Panc1 (cell line): ENCODE data around the gene SGO2. TPM values are rescaled to one million over a fixed set of nuclear protein-coding genes. Genes with fewer than 3 reads are reported as not detected.

Experiments
- ATAC-seq: fragments of 200-7000 bp; cut with Tn5 transposase; 2 replicates; pipeline ENCODE4 v1.9.1; 2020; ENCODE audit warnings: mild to moderate bottlenecking, moderate library complexity
- BruUV-seq: library from RNA; stranded (reverse); fragments of 400-500 nt; replicated peaks from 2 replicates; lab custom pipeline; 2021; lab: Mats Ljungman, UMichigan
- CTCF ChIA-PET: fragments of 300-600 bp; sonication (Branson Sonifier 250); formaldehyde crosslinking; loops from one replicate; lab custom pipeline; 2022; ENCODE audit warnings: antibody characterized with exemption; lab: Charles Lee
- POLR2A ChIA-PET: fragments of 300-600 bp; sonication (Branson Sonifier 250); formaldehyde crosslinking; loops from one replicate; lab custom pipeline; 2022; ENCODE audit warnings: antibody characterized with exemption; lab: Charles Lee
- DNase-seq: peaks from one replicate; pipeline ENCODE4 v3.0.0-alpha.2; 2010; ENCODE audit warnings: low read depth, low spot score
- H3K27ac ChIP-seq: 2 replicates; pipeline ENCODE4 v1.5.1; 2011; ENCODE audit warnings: mild to moderate bottlenecking, low read length, inconsistent platforms
- H3K27me3 ChIP-seq: fragments of 200-500 bp; sonication (Bioruptor generic); 2 replicates; pipeline ENCODE4 v1.6.0; 2014; ENCODE audit warnings: low read length, inconsistent platforms; ENCODE audit not compliant: control insufficient read depth, insufficient read depth
- H3K36me3 ChIP-seq: fragments of 200-500 bp; sonication (Bioruptor generic); 2 replicates; pipeline ENCODE4 v1.5.1; 2014; ENCODE audit warnings: inconsistent platforms, mild to moderate bottlenecking, low read length, moderate library complexity; ENCODE audit not compliant: control insufficient read depth, insufficient read depth
- H3K4me1 ChIP-seq: 2 replicates; pipeline ENCODE4 v1.5.1; 2011; ENCODE audit warnings: inconsistent platforms, mild to moderate bottlenecking, low read length, moderate library complexity; ENCODE audit not compliant: control insufficient read depth, insufficient read depth
- H3K4me3 ChIP-seq, 2 experiments: 2 replicates each; pipeline ENCODE4 v1.5.1; 2011 to 2012; ENCODE audit warnings: low read depth in 2 of 2, low read length in 2 of 2, mild to moderate bottlenecking in 2 of 2, inconsistent platforms in 1 of 2, moderate library complexity in 1 of 2
- H3K9me3 ChIP-seq: fragments of 200-500 bp; sonication (Bioruptor generic); 2 replicates; pipeline ENCODE4 v1.5.1; 2014; ENCODE audit warnings: low read depth, mild to moderate bottlenecking, inconsistent platforms, low read length, moderate library complexity; ENCODE audit not compliant: control insufficient read depth, insufficient read depth
- POLR2AphosphoS5 ChIP-seq: IDR thresholded peaks from 2 replicates; pipeline ENCODE4 v1.6.1; 2012; ENCODE audit warnings: mild to moderate bottlenecking, low read depth, low read length, moderate library complexity
- SIN3A ChIP-seq: IDR thresholded peaks from 2 replicates; pipeline ENCODE4 v1.6.1; 2012; ENCODE audit warnings: low read depth, mild to moderate bottlenecking, low read length, moderate library complexity, borderline replicate concordance; ENCODE audit not compliant: insufficient read depth
- TCF7L2 ChIP-seq: IDR thresholded peaks from 2 replicates; pipeline ENCODE4 v1.6.1; 2011; ENCODE audit warnings: mild to moderate bottlenecking, low read depth, low read length, inconsistent platforms
- in situ Hi-C: cut with HindIII; loops from 2 replicates; pipeline ENCODE4 v1.10.0; 2016; ENCODE audit warnings: low sequenced_read_pairs, low pct_unique_long_range_greater_than_20kb
- intact Hi-C: fragments of 100-400 bp; cut with micrococcal nuclease; formaldehyde crosslinking; loops from one replicate; pipeline ENCODE4 v1.10.0; 2022; ENCODE audit not compliant: unreplicated experiment
- total RNA-seq: library from RNA; stranded (reverse); gene quantifications from one replicate; pipeline ENCODE4 v1.2.1, GENCODE V29; 2021; ENCODE audit not compliant: unreplicated experiment
- TF ChIP-seq, protein P1 (sequence below): fragments of 450-650 bp; IDR thresholded peaks from 2 replicates; pipeline ENCODE4 v1.5.1; 2017; ENCODE audit warnings: mild to moderate bottlenecking
- TF ChIP-seq, protein P2 (sequence below), 2 experiments: IDR thresholded peaks; 2 replicates each; pipeline ENCODE4 v1.6.1; 2011 to 2012; ENCODE audit warnings: low read depth in 2 of 2, control low read depth in 1 of 2, low read length in 1 of 2, mild to moderate bottlenecking in 1 of 2, moderate library complexity in 1 of 2; ENCODE audit not compliant: insufficient read depth in 1 of 2

SGO2 gene
- total RNA-seq, 1 experiment from 2014 or later = 34.0 TPM

GRCh38 chr2:200578778-200579177, 52.8 kb downstream of the SGO2 start:
- Histone ChIP-seq H3K4me1 (no peaks in the 10 kb centered on the region), H3K36me3 (no peaks in the 10 kb centered on the region; the same call in 1 of the 2 replicates), H3K4me3 (no peak overlapping the region), H3K27ac (no peak overlapping the region), H3K9me3 (no peaks in the 10 kb centered on the region), H3K27me3 (no peaks in the 10 kb centered on the region)
- no peak for TF ChIP-seq SIN3A
- TF ChIP-seq, protein P1, sequence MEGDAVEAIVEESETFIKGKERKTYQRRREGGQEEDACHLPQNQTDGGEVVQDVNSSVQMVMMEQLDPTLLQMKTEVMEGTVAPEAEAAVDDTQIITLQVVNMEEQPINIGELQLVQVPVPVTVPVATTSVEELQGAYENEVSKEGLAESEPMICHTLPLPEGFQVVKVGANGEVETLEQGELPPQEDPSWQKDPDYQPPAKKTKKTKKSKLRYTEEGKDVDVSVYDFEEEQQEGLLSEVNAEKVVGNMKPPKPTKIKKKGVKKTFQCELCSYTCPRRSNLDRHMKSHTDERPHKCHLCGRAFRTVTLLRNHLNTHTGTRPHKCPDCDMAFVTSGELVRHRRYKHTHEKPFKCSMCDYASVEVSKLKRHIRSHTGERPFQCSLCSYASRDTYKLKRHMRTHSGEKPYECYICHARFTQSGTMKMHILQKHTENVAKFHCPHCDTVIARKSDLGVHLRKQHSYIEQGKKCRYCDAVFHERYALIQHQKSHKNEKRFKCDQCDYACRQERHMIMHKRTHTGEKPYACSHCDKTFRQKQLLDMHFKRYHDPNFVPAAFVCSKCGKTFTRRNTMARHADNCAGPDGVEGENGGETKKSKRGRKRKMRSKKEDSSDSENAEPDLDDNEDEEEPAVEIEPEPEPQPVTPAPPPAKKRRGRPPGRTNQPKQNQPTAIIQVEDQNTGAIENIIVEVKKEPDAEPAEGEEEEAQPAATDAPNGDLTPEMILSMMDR = peak; percentile 72
- peak; percentile 80; the same call in 1 of the 2 replicates for ATAC-seq
- POLR2A ChIA-PET = no interaction called here
- no peak for DNase-seq
- intact Hi-C loops = loop anchor here (1.0 kb wide), 1 partner anchor 125 kb away; no protein-coding TSS in a partner anchor
- CTCF ChIA-PET = no interaction called here
- in situ Hi-C loops = no loop called here
- BruUV-seq = no TSS peak

DNA sequence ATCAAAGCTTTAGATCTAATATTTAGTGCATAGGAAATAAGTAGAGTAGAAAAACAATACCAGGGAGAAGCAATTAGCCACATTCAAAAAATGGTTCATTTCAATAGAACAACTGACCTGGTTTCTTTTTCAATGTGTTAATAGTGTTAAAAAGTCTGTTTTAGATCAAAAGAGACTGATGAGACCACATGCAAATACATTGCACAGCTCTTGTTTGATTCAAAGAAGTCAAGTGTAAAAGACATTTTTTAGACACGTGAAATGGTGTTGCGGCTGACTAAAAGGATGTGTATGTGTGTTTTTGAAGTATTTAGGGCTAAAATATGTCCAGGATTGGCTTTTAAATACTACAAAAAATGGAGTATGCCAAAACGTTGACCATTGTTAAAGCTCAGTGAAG, 58.6 kb downstream of the SGO2 start:
- no peak overlapping the region for H3K4me3 ChIP-seq
- no TSS peak for BruUV-seq
- ATAC-seq (no peak), DNase-seq (no peak)
- in situ Hi-C loops = no loop called here
- TF ChIP-seq POLR2AphosphoS5 = no peak
- TF ChIP-seq, protein P1 = no peak
- TF ChIP-seq SIN3A = no peak
- no peak for TF ChIP-seq TCF7L2
- TF ChIP-seq, protein P2, sequence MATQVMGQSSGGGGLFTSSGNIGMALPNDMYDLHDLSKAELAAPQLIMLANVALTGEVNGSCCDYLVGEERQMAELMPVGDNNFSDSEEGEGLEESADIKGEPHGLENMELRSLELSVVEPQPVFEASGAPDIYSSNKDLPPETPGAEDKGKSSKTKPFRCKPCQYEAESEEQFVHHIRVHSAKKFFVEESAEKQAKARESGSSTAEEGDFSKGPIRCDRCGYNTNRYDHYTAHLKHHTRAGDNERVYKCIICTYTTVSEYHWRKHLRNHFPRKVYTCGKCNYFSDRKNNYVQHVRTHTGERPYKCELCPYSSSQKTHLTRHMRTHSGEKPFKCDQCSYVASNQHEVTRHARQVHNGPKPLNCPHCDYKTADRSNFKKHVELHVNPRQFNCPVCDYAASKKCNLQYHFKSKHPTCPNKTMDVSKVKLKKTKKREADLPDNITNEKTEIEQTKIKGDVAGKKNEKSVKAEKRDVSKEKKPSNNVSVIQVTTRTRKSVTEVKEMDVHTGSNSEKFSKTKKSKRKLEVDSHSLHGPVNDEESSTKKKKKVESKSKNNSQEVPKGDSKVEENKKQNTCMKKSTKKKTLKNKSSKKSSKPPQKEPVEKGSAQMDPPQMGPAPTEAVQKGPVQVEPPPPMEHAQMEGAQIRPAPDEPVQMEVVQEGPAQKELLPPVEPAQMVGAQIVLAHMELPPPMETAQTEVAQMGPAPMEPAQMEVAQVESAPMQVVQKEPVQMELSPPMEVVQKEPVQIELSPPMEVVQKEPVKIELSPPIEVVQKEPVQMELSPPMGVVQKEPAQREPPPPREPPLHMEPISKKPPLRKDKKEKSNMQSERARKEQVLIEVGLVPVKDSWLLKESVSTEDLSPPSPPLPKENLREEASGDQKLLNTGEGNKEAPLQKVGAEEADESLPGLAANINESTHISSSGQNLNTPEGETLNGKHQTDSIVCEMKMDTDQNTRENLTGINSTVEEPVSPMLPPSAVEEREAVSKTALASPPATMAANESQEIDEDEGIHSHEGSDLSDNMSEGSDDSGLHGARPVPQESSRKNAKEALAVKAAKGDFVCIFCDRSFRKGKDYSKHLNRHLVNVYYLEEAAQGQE (IDR thresholded peaks at IDR 0.05; ENCODE audit: insufficient read depth in 1 of 2, low read depth in 2 of 2, low read length in 1 of 2) = no peak
- no peaks in the 10 kb centered on the region; the same call in 1 of the 2 replicates for H3K36me3 ChIP-seq
- H3K4me1 ChIP-seq = peaks cover 12% of the 10 kb centered on the region
- intact Hi-C loops = no loop called here
- ChIA-PET CTCF (no interaction called here), POLR2A (no interaction called here)
- H3K9me3 ChIP-seq = no peaks in the 10 kb centered on the region
- H3K27ac ChIP-seq = no peak overlapping the region
- no peaks in the 10 kb centered on the region for H3K27me3 ChIP-seq
